ENCODE measurements around the gene CDC42BPA.

CDC42BPA gene

GRCh38 chr1:227212164-227212563 is 106.1 kb downstream of the CDC42BPA start:
- Mint-ChIP-seq H3K9me3 (peaks cover 3% of the 10 kb centered on the region), H3K27me3 (ENCODE audit: low read depth) (no peaks in the 10 kb centered on the region), H3K27ac (no peak overlapping the region), H3K4me3 (no peak overlapping the region), H3K4me1 (peaks cover 10% of the 10 kb centered on the region), H3K36me3 (ENCODE audit: low read depth) (peaks cover 20% of the 10 kb centered on the region)
- no peak for TF ChIP-seq CTCF (IDR thresholded peaks at IDR 0.05; ENCODE audit: unreplicated experiment in 3 of 3)

GRCh38 chr1:227210604-227211003 is 107.7 kb downstream of the CDC42BPA start:
- Mint-ChIP-seq H3K27ac (no peak overlapping the region), H3K9me3 (peaks cover 3% of the 10 kb centered on the region), H3K4me3 (no peak overlapping the region), H3K4me1 (peaks cover 10% of the 10 kb centered on the region), H3K27me3 (ENCODE audit: low read depth) (no peaks in the 10 kb centered on the region), H3K36me3 (ENCODE audit: low read depth) (peaks cover 20% of the 10 kb centered on the region)
- TF ChIP-seq CTCF (IDR thresholded peaks at IDR 0.05; ENCODE audit: unreplicated experiment in 3 of 3), result no peak

DNA sequence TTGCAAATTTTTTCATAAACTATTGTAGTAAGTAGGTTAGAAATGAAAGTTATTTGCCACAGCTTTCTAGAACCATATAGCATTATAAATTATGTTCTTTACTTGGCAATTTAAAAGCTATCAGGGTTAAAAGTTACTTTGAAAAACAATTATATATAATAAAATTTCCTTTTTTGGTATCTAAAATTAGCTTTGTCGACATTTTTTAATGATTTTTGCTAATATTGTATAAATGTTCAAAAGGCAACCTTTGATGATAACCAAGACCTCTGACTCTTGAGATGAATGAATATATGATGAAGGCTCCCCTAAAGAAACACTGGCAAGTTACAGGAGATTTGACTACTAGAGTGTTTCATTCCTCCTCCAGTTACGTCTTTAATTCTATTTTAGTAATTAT is 121.2 kb downstream of the CDC42BPA start:
- no peaks in the 10 kb centered on the region for H3K4me1 Mint-ChIP-seq
- H3K9me3 Mint-ChIP-seq, result no peaks in the 10 kb centered on the region
- no peak overlapping the region for H3K27ac Mint-ChIP-seq
- H3K4me3 Mint-ChIP-seq, result no peak overlapping the region
- H3K27me3 Mint-ChIP-seq (ENCODE audit: low read depth), result no peaks in the 10 kb centered on the region
- H3K36me3 Mint-ChIP-seq (ENCODE audit: low read depth), result peaks cover 26% of the 10 kb centered on the region
- TF ChIP-seq CTCF (IDR thresholded peaks at IDR 0.05; ENCODE audit: unreplicated experiment in 3 of 3), result no peak

DNA sequence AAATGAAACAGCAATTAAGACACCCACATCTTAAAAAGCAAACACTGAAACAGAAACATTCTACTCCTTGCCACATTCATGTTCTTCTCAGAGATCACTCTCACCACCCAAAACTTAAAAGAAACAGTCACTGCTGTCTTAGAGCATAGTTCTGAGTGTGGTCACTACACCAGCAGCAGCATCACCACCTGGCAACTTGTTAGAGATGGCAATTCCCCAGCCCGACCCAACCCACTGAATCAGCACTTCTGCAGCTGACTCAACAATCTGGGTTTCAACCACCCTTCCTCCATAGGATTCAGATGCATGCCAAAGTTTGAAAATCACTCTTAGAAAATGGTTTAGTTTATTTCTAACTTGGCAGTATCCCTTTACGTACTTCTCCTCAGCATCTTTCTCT is 126.1 kb downstream of the CDC42BPA start:
- no peak overlapping the region for H3K4me3 Mint-ChIP-seq
- no peaks in the 10 kb centered on the region for H3K9me3 Mint-ChIP-seq
- H3K27ac Mint-ChIP-seq, result no peak overlapping the region
- H3K36me3 Mint-ChIP-seq (ENCODE audit: low read depth), result peaks cover 40% of the 10 kb centered on the region
- no peaks in the 10 kb centered on the region for H3K27me3 Mint-ChIP-seq (ENCODE audit: low read depth)
- H3K4me1 Mint-ChIP-seq, result no peaks in the 10 kb centered on the region
- no peak for TF ChIP-seq CTCF (IDR thresholded peaks at IDR 0.05; ENCODE audit: unreplicated experiment in 3 of 3)

- H3K27ac Mint-ChIP-seq, result no peak overlapping the region
- TF ChIP-seq CTCF (IDR thresholded peaks at IDR 0.05; ENCODE audit: unreplicated experiment in 3 of 3), result no peak
- no peaks in the 10 kb centered on the region for H3K4me1 Mint-ChIP-seq
- peaks cover 39% of the 10 kb centered on the region for H3K36me3 Mint-ChIP-seq (ENCODE audit: low read depth)
- no peak overlapping the region for H3K4me3 Mint-ChIP-seq
- H3K9me3 Mint-ChIP-seq, result no peaks in the 10 kb centered on the region
- H3K27me3 Mint-ChIP-seq (ENCODE audit: low read depth), result no peaks in the 10 kb centered on the region
These were observed 126.7 kb downstream of the CDC42BPA start for GRCh38 chr1:227191607-227192006.

DNA sequence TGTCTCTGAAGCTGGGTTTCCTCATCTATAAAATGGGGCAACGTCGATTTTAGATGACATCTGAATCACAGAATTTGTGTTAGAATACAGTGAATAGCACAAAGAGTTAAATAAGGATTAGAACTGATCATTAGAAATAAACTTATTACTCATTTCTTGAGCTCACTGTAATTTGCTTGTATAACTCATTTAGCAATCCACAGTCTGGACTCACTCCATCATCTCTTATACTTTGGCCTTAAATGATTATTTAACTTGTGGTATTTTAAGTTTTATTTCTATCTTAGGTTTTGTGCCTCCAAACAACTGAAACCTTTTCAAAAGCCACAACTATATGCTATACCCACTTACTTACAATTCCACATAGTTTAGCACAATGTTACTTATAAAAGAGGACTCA is 128.0 kb downstream of the CDC42BPA start:
- peaks cover 39% of the 10 kb centered on the region for H3K36me3 Mint-ChIP-seq (ENCODE audit: low read depth)
- TF ChIP-seq CTCF (IDR thresholded peaks at IDR 0.05; ENCODE audit: unreplicated experiment in 3 of 3), result no peak
- no peak overlapping the region for H3K27ac Mint-ChIP-seq
- no peaks in the 10 kb centered on the region for H3K27me3 Mint-ChIP-seq (ENCODE audit: low read depth)
- H3K4me1 Mint-ChIP-seq, result no peaks in the 10 kb centered on the region
- H3K9me3 Mint-ChIP-seq, result no peaks in the 10 kb centered on the region
- H3K4me3 Mint-ChIP-seq, result no peak overlapping the region
